ENCODE data around the gene SMIM22.

GRCh38 chr16:4799171-4799855, 4.1 kb downstream of the SMIM22 start:
- TF ChIP-seq, protein P1, sequence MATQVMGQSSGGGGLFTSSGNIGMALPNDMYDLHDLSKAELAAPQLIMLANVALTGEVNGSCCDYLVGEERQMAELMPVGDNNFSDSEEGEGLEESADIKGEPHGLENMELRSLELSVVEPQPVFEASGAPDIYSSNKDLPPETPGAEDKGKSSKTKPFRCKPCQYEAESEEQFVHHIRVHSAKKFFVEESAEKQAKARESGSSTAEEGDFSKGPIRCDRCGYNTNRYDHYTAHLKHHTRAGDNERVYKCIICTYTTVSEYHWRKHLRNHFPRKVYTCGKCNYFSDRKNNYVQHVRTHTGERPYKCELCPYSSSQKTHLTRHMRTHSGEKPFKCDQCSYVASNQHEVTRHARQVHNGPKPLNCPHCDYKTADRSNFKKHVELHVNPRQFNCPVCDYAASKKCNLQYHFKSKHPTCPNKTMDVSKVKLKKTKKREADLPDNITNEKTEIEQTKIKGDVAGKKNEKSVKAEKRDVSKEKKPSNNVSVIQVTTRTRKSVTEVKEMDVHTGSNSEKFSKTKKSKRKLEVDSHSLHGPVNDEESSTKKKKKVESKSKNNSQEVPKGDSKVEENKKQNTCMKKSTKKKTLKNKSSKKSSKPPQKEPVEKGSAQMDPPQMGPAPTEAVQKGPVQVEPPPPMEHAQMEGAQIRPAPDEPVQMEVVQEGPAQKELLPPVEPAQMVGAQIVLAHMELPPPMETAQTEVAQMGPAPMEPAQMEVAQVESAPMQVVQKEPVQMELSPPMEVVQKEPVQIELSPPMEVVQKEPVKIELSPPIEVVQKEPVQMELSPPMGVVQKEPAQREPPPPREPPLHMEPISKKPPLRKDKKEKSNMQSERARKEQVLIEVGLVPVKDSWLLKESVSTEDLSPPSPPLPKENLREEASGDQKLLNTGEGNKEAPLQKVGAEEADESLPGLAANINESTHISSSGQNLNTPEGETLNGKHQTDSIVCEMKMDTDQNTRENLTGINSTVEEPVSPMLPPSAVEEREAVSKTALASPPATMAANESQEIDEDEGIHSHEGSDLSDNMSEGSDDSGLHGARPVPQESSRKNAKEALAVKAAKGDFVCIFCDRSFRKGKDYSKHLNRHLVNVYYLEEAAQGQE (IDR thresholded peaks at IDR 0.05), result no peak
- TF ChIP-seq CTCF (IDR thresholded peaks at IDR 0.05; ENCODE audit: low read depth, low read length, missing input control) (no peak), RAD21 (IDR thresholded peaks at IDR 0.05) (no peak), YY1 (IDR thresholded peaks at IDR 0.05) (no peak), SP1 (IDR thresholded peaks at IDR 0.05) (no peak), GABPA (IDR thresholded peaks at IDR 0.05 in 1 of 2, conservative IDR thresholded peaks at IDR 0.05 in 1 of 2) (no peak), JUND (IDR thresholded peaks at IDR 0.05) (no peak), EGR1 (IDR thresholded peaks at IDR 0.05; ENCODE audit: low read depth in 2 of 2) (no peak), ATF3 (IDR thresholded peaks at IDR 0.05) (no peak)
- TF ChIP-seq, protein P2, sequence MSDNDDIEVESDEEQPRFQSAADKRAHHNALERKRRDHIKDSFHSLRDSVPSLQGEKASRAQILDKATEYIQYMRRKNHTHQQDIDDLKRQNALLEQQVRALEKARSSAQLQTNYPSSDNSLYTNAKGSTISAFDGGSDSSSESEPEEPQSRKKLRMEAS (IDR thresholded peaks at IDR 0.05), result no peak
- TF ChIP-seq, protein P3, sequence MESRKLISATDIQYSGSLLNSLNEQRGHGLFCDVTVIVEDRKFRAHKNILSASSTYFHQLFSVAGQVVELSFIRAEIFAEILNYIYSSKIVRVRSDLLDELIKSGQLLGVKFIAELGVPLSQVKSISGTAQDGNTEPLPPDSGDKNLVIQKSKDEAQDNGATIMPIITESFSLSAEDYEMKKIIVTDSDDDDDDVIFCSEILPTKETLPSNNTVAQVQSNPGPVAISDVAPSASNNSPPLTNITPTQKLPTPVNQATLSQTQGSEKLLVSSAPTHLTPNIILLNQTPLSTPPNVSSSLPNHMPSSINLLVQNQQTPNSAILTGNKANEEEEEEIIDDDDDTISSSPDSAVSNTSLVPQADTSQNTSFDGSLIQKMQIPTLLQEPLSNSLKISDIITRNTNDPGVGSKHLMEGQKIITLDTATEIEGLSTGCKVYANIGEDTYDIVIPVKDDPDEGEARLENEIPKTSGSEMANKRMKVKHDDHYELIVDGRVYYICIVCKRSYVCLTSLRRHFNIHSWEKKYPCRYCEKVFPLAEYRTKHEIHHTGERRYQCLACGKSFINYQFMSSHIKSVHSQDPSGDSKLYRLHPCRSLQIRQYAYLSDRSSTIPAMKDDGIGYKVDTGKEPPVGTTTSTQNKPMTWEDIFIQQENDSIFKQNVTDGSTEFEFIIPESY (IDR thresholded peaks at IDR 0.05), result no peak

Measured in liver (tissue), 3 donors.